ENCODE data around the gene ZNF785. TPM values are rescaled to one million over a fixed set of nuclear protein-coding genes. Genes with fewer than 3 reads are reported as not detected.
A peak's percentile ranks its signal among the peaks of the same experiment; 100 is the strongest.

The ZNF785 gene
- total and polyA plus RNA-seq, 2 of the 13 experiments (the other 11 are each of a cell fraction or from before 2014, with no cell fraction given): 0.01 TPM; not detected in 1

DNA sequence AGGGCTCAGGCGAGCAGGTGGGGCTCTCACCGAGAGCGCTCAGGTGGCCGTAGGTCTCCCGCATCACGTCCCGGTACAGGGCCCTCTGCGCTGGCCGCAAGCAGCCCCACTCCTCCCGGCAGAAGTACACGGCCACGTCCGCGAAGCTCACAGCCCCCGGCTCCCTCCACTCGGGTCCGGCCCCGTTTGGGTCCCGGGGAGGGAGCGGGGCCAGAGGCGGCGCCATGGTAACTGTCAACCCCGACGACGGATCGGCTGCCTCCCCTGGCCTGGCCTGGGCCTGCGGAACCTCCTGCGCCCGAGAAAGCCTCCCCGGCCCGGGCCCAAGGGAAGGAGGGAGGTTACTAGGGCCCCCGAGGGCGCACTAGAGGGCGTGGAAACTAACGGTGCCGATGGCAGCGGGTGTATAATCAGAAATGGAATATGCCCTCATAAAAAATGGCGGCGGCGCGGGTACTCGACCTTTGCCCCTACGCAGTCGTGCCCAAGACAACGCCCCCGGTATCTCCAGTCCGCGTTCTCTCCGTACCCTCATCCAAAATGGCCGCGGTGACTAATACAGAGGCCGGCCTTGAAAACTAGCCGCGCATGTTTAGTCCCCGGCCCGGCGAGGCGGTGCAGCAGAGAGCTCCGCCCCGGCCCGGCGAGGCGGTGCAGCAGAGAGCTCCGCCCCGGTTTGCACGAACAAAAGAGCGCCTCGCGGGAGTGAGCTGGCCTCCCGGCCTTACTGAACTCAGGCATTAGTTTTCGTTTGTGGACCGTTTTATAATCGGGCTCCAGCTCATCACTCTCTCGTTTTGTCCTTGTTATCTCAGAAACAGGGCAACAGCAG is 27.3 kb downstream of the ZNF785 start, which contains the start of gene ZNF764:
TSS of gene ZNF764 (minus strand) at position 418 of the 832 bp plus-strand sequence. CDS start at position 226, 192 bp downstream.
- DNase-seq (ENCODE audit: low spot score) (peak; percentile 99), ATAC-seq (peak; percentile 95), FAIRE-seq (peak; percentile 93)
- H3K27ac ChIP-seq (ENCODE audit: extremely low read length, insufficient read depth, low read length): peak within 1 kb of the TSS; percentile 95
- POLR2A ChIA-PET: interaction anchor here (0.5 to 4.0 kb wide), 48 partner anchors 9 to 559 kb away, joined by 3 to 187 read pairs (median 5); partner anchors contain the start of genes ALDOA, DCTPP1, KAT8 and PRR14
- H3K27me3 ChIP-seq (ENCODE audit: control insufficient read depth in 1 of 2, insufficient read depth in 2 of 2, low read length in 2 of 2): no peaks in the 10 kb centered on the region
- H3K4me3 ChIP-seq (replicated peaks in 1 of 3; ENCODE audit: insufficient read depth in 1 of 3, low read depth in 2 of 3, low read length in 3 of 3): peak within 1 kb of the TSS; percentile 73 to 82 (median 82)
- peaks cover 0 to 25% of the 10 kb centered on the region in 2 experiments; a peak in 4 of 5 replicates for H3K36me3 ChIP-seq (replicated peaks in 1 of 2; ENCODE audit: control insufficient read depth in 1 of 2, insufficient read depth in 2 of 2, low read length in 2 of 2)
- BruUV-seq (replicated peaks): TSS peak; percentile 66
- CTCF ChIA-PET (ENCODE audit: low intra/inter-chr PET ratio, low total read pairs): interaction anchor here (1.1 kb wide), 2 partner anchors 23 to 40 kb away, joined by 3 to 4 read pairs; partner anchors contain the start of gene ZNF747
- intact Hi-C loops (cut with micrococcal nuclease; ENCODE audit: unreplicated experiment) (loop anchor here (1.0 to 5.0 kb wide), 4 partner anchors 13 to 39 kb away; partner anchors contain the start of genes ZNF688, ZNF747 and ZNF768), in situ Hi-C loops (cut with HindIII; ENCODE audit: extremely low pct_ligation_motif_present, low pct_unique_long_range_greater_than_20kb) (no loop called here)
- H2AFZ ChIP-seq (ENCODE audit: low read length): peak within 1 kb of the TSS; percentile 78
- peak within 1 kb of the TSS; percentile 93 for H3K4me2 ChIP-seq (ENCODE audit: low read depth, low read length)
- H4K20me1 ChIP-seq (ENCODE audit: insufficient read depth, low read length): no peaks in the 10 kb centered on the region
- 1% methylated on average over 43 of the region's 74 CpGs for WGBS (ENCODE audit: low lambda C conversion rate)
- H3K4me1 ChIP-seq (ENCODE audit: insufficient read depth, low read length): peaks cover 40% of the 10 kb centered on the region
- no peaks in the 10 kb centered on the region for H3K9me3 ChIP-seq (ENCODE audit: low read length)
- H3K9ac ChIP-seq (ENCODE audit: insufficient read depth, low read depth, low read length): peak within 1 kb of the TSS; percentile 95
- peaks cover 21% of the 10 kb centered on the region for H3K79me2 ChIP-seq (ENCODE audit: insufficient read depth, low read length)
- TF ChIP-seq ZNF761 (CRISPR knock-in tag; conservative IDR thresholded peaks at IDR 0.05) (peak; percentile 82; the same call in 1 of the 2 replicates), HOXA7 (CRISPR knock-in tag; IDR thresholded peaks at IDR 0.05) (no peak), TBL1XR1 (IDR thresholded peaks at IDR 0.05; ENCODE audit: borderline replicate concordance, low read length, partially characterized antibody) (no peak), RXRB (CRISPR knock-in tag; IDR thresholded peaks at IDR 0.05; ENCODE audit: borderline replicate concordance) (peak; percentile 46; the same call in 1 of the 2 replicates), RFX5 (IDR thresholded peaks at IDR 0.05; ENCODE audit: low read depth, low read length) (0 out of 2 replicates have a peak, but pooled peaks have one; percentile 19), KDM1A (CRISPR knock-in tag; IDR thresholded peaks at IDR 0.05) (no peak), ZNF589 (CRISPR knock-in tag; conservative IDR thresholded peaks at IDR 0.05) (peak; percentile 92; the same call in 1 of the 2 replicates), SP1 (IDR thresholded peaks at IDR 0.05) (no peak), SP1 (CRISPR knock-in tag; IDR thresholded peaks at IDR 0.05) (peak; percentile 50; the same call in 1 of the 2 replicates), KMT2B (CRISPR knock-in tag; IDR thresholded peaks at IDR 0.05) (peak; percentile 78; the same call in 1 of the 2 replicates), ZNF7 (CRISPR knock-in tag; IDR thresholded peaks at IDR 0.05) (no peak; the same call in 1 of the 2 replicates), ZNF792 (CRISPR knock-in tag; IDR thresholded peaks at IDR 0.05) (peak; percentile 20; the same call in 1 of the 2 replicates), ZNF550 (CRISPR knock-in tag; IDR thresholded peaks at IDR 0.05; ENCODE audit: borderline replicate concordance) (no peak), SIN3B (IDR thresholded peaks at IDR 0.05; ENCODE audit: low read length) (no peak), SP140L (CRISPR knock-in tag; IDR thresholded peaks at IDR 0.05; ENCODE audit: borderline replicate concordance) (no peak; the same call in 1 of the 2 replicates), ZNF460 (CRISPR knock-in tag; IDR thresholded peaks at IDR 0.05; ENCODE audit: borderline replicate concordance) (no peak), TOPORS (CRISPR knock-in tag; IDR thresholded peaks at IDR 0.05) (peak; percentile 95; the same call in 1 of the 2 replicates), FOXO1 (CRISPR knock-in tag; IDR thresholded peaks at IDR 0.05) (peak; percentile 22; the same call in 1 of the 2 replicates), ZSCAN21 (CRISPR knock-in tag; IDR thresholded peaks at IDR 0.05; ENCODE audit: borderline replicate concordance) (peak; percentile 62), ZNF382 (CRISPR knock-in tag; IDR thresholded peaks at IDR 0.05; ENCODE audit: borderline replicate concordance) (no peak), ZNF546 (CRISPR knock-in tag; conservative IDR thresholded peaks at IDR 0.05) (no peak)
- TF ChIP-seq, protein P1, sequence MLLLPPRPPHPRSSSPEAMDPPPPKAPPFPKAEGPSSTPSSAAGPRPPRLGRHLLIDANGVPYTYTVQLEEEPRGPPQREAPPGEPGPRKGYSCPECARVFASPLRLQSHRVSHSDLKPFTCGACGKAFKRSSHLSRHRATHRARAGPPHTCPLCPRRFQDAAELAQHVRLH (CRISPR knock-in tag; IDR thresholded peaks at IDR 0.05; ENCODE audit: borderline replicate concordance, low read depth): peak; percentile 80; the same call in 1 of the 2 replicates
- TF ChIP-seq, protein P2, sequence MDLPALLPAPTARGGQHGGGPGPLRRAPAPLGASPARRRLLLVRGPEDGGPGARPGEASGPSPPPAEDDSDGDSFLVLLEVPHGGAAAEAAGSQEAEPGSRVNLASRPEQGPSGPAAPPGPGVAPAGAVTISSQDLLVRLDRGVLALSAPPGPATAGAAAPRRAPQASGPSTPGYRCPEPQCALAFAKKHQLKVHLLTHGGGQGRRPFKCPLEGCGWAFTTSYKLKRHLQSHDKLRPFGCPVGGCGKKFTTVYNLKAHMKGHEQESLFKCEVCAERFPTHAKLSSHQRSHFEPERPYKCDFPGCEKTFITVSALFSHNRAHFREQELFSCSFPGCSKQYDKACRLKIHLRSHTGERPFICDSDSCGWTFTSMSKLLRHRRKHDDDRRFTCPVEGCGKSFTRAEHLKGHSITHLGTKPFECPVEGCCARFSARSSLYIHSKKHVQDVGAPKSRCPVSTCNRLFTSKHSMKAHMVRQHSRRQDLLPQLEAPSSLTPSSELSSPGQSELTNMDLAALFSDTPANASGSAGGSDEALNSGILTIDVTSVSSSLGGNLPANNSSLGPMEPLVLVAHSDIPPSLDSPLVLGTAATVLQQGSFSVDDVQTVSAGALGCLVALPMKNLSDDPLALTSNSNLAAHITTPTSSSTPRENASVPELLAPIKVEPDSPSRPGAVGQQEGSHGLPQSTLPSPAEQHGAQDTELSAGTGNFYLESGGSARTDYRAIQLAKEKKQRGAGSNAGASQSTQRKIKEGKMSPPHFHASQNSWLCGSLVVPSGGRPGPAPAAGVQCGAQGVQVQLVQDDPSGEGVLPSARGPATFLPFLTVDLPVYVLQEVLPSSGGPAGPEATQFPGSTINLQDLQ (CRISPR knock-in tag; IDR thresholded peaks at IDR 0.05): no peak; the same call in 1 of the 2 replicates
